IPS-NIHi7 (cell line): ENCODE measurements around the gene GABBR2.
"Not testable (repeated sequence)": the region's sequence is repeated elsewhere in the genome, so short reads cannot be mapped to it uniquely, and the experiment has no call there.

Experiments used
- DNase-seq: peaks from one replicate; pipeline ENCODE4 v3.0.0; 2012; ENCODE audit warnings: mixed read lengths; ENCODE audit errors: extremely low spot score

Gene GABBR2

GRCh38 chr9:98516205-98516896 lies 192.4 kb downstream of the GABBR2 start:
- DNase-seq: no peak

DNA sequence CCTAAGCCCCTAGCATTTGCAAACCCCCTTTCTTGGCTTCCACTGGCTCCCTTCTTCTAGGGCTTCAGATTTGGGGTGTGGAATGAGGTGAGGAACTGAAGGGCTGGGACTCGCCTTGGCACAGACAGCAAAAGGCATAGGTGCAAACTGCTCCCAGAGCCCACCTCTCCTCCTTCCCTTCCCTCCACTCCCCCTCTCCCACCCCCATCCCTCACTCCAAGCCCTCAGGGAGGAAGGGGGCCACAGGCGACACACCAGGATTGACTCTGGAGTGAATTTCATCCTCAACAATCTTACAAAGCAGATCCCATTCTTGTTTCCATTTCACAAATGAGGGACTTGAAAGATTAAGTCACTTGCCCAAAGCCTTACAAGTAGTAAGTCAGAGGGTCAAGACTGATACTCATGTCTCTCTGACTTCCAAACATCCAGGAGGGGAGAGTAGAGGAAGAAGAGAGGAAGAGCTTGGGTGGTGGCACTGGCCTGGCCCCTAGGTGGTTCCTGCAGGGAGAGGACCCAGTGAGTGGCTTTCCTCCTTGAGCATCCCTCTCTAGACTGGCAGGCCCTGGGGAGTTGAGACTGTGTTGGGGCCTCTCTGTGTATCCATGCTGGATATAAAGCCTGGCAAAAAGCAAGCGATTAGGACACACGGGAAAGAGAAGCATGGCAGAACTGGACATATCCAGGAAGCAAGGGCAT lies 193.1 kb downstream of the GABBR2 start:
- DNase-seq: no peak

GRCh38 chr9:98514841-98515240 lies 193.9 kb downstream of the GABBR2 start:
- no peak for DNase-seq

DNA sequence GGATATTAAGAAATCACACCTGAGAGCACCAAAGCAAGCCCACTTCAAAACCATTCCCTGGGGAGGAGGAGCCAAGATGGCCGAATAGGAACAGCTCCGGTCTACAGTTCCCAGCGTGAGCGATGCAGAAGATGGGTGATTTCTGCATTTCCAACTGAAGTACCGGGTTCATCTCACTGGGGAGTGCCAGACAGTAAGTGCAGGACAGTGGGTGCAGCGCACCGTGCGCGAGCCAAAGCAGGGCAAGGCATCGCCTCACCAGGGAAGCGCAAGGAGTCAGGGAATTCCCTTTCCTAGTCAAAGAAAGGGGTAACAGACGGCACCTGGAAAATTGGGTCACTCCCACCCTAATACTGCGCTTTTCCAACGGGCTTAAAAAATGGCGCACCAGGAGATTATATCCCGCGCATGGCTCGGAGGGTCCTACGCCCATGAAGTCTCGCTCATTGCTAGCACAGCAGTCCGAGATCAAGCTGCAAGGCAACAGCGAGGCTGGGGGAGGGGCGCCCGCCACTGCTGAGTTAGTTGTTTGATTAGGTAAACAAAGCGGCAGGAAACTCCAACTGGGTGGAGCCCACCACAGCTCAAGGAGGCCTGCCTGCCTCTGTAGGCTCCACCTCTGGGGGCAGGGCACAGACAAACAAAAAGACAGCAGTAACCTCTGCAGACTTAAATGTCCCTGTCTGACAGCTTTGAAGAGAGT lies 200.4 kb downstream of the GABBR2 start:
- DNase-seq: not testable (repeated sequence)

DNA sequence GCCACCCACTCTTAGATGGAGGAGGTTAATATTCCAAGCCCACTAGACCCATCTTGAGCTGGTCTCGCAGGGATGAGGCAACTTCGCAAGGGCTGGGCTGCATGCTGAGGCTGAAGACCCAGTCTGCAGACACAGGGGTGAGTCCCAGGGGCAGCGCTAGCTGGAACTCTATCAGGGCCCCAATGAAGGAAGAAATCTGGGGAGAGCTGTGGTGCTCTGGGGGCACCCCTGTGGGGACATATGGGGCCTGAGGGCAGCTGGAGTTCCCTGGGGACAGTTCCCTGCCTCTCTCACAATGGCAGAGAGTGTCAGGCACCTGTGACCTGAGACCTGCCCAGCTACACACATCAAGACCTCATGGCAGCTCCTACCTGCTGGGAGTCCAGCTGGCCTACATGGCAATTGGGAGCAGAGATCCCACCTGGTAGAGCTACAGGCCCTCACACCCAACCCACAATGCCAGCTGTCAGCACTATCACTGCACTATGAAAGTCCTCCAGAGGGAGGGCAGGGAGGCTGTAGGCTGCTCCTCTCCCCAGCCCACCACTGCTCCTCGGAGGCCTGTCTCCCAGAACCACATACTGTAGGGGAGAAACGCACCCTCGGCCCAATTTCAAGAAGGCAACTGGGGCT lies 202.2 kb downstream of the GABBR2 start:
- no peak for DNase-seq

- DNase-seq: no peak
Measured at GRCh38 chr9:98504298-98505282, 204.1 kb downstream of the GABBR2 start.

GRCh38 chr9:98503867-98504266 lies 204.9 kb downstream of the GABBR2 start:
- no peak for DNase-seq

- DNase-seq: peak; percentile 69
Measured at GRCh38 chr9:98502976-98503325, 205.8 kb downstream of the GABBR2 start.

- DNase-seq: no peak
Measured at GRCh38 chr9:98502311-98502975, 206.3 kb downstream of the GABBR2 start.

GRCh38 chr9:98501819-98502218 lies 206.9 kb downstream of the GABBR2 start:
- DNase-seq: no peak

DNA sequence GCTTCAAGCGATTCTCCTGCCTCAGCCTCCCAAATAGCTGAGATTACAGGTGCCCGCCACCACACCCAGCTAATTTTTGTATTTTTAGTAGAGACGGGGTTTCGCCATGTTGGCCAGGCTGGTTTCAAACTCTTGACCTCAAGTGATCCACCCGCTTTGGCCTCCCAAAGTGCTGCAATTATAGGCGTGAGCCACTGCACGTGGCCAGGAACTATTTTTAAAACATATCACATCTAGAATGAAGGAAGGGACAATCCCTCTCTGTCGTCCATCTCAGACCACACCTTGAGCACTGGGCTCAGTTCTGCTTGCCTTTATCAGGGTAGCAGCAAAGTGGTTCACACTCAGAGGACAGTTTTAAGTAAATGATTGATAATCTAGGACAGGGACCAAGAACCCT lies 207.5 kb downstream of the GABBR2 start:
- DNase-seq: not testable (repeated sequence)

GRCh38 chr9:98500337-98500919 lies 208.3 kb downstream of the GABBR2 start:
- no peak for DNase-seq

DNA sequence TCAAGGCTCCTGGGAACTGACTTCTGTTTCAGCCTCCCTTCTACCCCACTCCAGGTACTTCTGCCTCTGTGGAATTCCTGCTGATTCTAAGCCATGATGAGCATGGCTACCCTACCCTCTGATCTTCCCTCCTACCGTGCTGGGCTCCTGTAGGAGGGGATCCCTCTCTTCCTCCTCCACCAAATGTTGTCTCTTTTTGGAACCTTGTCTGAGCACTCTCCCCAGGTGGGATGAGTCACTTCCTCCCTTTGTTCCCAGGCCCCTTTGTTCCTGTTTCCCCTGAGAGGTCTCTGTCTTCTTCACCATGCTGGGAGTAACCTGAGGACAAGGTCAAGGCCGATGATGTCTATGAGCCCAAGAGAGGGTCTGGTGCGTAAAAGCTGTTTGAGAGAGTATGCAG lies 213.2 kb downstream of the GABBR2 start:
- DNase-seq: peak; percentile 48

- DNase-seq: no peak
Measured at GRCh38 chr9:98494852-98495251, 213.9 kb downstream of the GABBR2 start.

DNA sequence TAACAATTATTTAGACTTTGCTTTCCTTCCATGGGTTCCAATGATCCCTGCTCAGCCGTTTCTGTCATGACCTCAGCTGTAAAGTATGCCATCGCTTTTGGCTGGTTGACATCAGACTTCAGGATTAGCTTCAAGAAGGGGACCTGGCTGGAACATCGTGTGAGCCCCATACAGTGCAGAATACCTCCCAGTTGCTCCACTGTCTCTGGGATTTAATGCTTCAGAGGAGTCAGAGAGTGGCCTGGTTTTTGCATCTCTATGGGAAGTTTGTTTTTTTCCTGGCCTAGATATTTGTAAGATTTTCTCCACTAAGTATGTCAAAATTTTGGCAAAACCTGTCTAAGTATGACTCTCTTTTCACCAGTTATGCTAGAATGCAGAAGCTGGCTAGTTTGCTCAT lies 216.9 kb downstream of the GABBR2 start:
- DNase-seq: no peak

DNA sequence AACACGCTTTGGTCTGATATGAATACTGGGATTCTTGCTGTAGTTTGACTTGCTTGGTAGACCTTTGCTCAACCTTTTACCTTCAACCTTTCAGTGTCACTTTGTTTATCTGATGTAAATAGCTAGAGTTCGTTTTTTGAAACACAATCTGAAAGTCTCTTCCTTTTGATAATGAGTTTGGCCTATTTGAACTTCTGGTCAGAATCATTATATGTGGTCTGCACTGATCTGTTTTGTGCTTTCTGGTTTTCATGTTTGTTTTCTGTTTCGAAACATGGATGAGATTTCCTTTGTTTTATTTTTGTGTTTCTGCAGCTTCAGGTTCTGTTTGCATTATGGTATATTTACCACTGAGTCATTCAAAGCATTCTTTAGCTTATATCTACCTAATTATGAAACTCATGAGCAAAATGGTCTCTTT lies 217.5 kb downstream of the GABBR2 start:
- no peak for DNase-seq

GRCh38 chr9:98488571-98489312 lies 220.0 kb downstream of the GABBR2 start:
- peak; percentile 71 for DNase-seq

- no peak for DNase-seq
Measured at GRCh38 chr9:98485706-98486105, 223.0 kb downstream of the GABBR2 start.

DNA sequence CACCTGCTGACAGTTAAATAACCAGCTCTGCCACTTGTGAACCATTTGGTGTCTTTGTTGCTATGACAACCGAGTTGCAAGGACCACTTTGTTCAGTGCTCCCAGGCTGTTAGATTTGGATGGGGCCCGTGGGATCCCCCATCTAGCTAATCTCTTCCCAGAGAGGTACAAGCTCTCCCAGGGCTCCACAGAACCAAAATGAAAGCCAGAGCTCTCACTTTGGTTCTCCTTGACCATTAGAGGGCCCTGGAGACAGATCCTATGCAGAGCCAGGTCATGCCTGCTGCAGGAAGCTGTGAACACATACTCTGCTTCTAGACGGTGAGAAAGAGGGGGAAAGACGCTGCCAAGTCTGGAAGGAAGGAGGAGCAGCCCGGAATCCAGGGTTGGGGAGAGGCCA lies 224.6 kb downstream of the GABBR2 start:
- DNase-seq: no peak

DNA sequence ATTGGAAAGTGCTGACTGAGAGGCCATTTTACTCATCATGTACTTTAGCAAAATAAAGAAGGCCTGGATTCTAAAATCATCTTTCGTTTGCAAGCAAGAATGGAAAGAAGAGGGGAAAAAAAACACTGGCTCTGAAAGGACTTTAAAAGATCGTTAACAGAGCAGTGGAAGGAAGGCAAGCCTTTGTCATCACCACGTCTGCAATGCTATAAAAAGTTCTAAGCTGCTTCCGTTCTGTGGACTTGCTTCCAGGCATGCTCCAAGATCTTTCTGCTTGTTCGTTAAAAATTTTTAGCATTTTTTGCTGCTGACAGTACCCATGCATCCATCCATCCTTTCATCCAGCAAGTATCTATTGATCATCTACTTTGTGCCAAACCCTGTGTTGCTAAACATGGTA lies 226.5 kb downstream of the GABBR2 start:
- DNase-seq: no peak
